PFSK-1 (cell line): ENCODE measurements around the gene PKDCC.

Experiments
- FOXP2 ChIP-seq: optimal IDR thresholded peaks from 2 replicates; pipeline ENCODE3; 2011; ENCODE audit warnings: borderline replicate concordance, control low read depth, inconsistent platforms; ENCODE audit not compliant: insufficient read depth; ENCODE audit errors: extremely low read length, extremely low read depth
- POLR2AphosphoS5 ChIP-seq: IDR thresholded peaks from 2 replicates; pipeline ENCODE4 v1.6.1; 2012; ENCODE audit warnings: low read depth, mild to moderate bottlenecking, control low read depth, low read length, moderate library complexity
- SIN3A ChIP-seq: IDR thresholded peaks from 2 replicates; pipeline ENCODE4 v1.6.1; 2012; ENCODE audit warnings: mild to moderate bottlenecking, low read length, moderate library complexity, borderline replicate concordance; ENCODE audit not compliant: insufficient read depth
- TAF1 ChIP-seq: IDR thresholded peaks from 2 replicates; pipeline ENCODE4 v1.6.1; 2012; ENCODE audit warnings: low read length, control low read depth, borderline replicate concordance; ENCODE audit not compliant: insufficient read depth
- TF ChIP-seq, protein P1 (sequence below), 2 experiments: IDR thresholded peaks; 2 replicates each; pipeline versions ENCODE4 v1.6.1 to v1.8.0; 2011 to 2012; ENCODE audit warnings: low read depth in 2 of 2, low read length in 2 of 2, control low read depth in 1 of 2, inconsistent platforms in 1 of 2, mild to moderate bottlenecking in 1 of 2, moderate library complexity in 1 of 2; ENCODE audit not compliant: insufficient read depth in 1 of 2

PKDCC gene

DNA sequence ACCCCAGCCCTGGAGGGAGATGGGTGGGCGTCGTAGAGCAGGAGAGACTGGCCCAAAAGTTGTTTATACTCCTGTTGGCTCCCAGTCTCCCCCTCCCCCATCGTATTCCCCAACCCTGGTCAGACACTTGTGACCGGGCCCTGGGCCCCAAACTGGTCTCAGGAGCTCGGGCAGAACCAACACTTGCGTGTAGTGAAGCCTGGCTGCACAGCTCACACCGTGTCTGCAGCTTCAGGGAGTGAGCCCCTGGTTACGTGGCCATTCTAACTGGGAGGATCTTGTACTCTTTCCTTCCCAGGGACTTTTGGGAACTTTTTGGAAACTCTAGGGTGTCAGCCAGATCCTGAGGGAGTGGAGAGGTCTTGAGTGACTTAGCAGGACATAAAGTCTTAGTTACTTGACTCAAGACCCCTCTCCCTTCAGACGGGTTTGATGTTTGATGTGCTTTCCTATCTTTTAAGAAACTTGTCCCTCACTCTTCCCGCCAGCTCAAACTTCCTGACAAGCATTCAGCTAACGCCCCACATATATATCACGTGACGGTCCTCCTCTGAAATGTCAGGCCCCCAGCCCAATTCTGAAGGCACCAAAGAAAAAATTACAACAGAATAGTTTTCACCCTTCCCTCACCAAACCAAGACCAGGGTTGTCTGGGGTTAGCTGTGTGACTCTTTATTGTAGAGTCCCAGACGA lies 2.3 kb downstream of the PKDCC start:
- TF ChIP-seq TAF1 (no peak), SIN3A (no peak), POLR2AphosphoS5 (no peak), FOXP2 (no peak)
- TF ChIP-seq, protein P1, sequence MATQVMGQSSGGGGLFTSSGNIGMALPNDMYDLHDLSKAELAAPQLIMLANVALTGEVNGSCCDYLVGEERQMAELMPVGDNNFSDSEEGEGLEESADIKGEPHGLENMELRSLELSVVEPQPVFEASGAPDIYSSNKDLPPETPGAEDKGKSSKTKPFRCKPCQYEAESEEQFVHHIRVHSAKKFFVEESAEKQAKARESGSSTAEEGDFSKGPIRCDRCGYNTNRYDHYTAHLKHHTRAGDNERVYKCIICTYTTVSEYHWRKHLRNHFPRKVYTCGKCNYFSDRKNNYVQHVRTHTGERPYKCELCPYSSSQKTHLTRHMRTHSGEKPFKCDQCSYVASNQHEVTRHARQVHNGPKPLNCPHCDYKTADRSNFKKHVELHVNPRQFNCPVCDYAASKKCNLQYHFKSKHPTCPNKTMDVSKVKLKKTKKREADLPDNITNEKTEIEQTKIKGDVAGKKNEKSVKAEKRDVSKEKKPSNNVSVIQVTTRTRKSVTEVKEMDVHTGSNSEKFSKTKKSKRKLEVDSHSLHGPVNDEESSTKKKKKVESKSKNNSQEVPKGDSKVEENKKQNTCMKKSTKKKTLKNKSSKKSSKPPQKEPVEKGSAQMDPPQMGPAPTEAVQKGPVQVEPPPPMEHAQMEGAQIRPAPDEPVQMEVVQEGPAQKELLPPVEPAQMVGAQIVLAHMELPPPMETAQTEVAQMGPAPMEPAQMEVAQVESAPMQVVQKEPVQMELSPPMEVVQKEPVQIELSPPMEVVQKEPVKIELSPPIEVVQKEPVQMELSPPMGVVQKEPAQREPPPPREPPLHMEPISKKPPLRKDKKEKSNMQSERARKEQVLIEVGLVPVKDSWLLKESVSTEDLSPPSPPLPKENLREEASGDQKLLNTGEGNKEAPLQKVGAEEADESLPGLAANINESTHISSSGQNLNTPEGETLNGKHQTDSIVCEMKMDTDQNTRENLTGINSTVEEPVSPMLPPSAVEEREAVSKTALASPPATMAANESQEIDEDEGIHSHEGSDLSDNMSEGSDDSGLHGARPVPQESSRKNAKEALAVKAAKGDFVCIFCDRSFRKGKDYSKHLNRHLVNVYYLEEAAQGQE (IDR thresholded peaks at IDR 0.05; ENCODE audit: insufficient read depth in 1 of 2, low read depth in 2 of 2, low read length in 2 of 2): no peak

DNA sequence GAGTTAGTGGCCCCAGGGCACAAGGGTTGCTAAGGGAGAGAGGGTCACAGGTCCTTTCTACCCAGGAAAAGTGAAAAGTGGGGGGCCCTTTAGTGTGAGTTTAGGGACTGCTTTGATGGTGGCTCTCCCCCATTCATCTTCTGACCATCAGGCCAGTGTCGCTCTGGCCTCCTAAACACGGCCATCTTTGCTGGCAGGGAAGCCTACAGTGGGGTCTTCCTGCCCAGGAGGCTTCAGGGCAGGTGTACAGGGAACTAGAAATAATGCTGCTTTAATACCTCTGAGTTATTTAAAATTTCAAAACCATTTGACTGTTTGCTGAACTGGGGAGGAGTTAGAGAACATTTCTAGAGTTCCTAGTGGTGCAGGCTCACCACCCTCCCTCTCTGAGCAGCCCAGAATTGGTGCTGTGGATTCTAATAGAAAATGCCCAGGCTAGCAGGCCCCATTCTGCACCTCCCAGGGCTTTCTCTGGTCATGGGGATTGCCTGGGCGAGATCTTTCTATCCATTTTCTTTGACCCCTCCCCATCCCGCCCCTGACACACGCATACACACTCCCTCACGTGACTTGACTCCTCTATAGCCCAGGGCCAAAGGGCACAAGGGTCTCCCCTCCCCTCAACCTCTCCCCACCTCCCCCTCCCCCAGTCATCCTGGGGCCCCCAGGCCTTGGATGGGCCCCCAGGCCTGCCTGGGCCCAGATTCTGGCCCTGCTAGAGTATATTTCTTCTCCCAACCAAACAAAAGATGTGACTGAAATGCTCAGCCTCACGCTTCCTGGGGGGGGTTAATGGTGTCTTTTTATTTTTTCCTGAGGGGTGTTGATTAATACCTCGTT lies 3.1 kb downstream of the PKDCC start:
- TF ChIP-seq SIN3A (no peak), POLR2AphosphoS5 (no peak), TAF1 (no peak), FOXP2 (no peak)
- TF ChIP-seq, protein P1 (IDR thresholded peaks at IDR 0.05; ENCODE audit: insufficient read depth in 1 of 2, low read depth in 2 of 2, low read length in 2 of 2): no peak

DNA sequence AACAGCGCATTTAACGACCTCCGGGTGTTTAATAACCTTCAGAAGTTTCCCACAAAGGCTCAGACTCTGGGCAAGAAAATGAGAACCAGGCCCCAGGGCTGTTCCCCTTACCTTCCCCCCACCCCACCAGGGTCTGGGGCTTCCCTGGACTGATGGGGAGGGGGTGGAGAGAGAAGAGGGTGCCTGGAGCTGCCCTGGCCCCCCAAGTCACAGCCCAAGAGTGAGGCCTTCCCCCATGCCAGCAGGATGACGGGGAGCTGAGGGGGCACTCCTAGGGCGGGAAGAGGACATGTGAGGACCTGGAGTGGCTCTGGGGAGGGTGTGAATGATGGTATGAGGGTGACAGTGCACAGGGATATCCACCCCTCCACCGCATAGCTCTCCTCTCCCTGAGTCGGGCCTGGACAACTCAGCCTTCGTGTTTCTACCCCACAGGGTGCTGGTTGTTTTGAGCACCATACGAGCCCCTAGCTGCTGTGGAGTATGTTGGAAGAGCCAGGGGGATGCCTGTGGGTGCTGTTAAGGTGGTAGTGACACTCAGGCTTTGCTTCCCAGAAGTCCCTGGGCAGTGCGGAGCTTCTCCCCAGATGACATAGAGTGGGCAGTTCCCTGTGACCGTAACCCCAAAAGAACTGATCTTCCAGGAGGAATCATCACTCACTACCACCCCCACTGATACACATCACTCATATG lies 3.9 kb downstream of the PKDCC start:
- no peak for TF ChIP-seq FOXP2
- TF ChIP-seq, protein P1 (IDR thresholded peaks at IDR 0.05; ENCODE audit: insufficient read depth in 1 of 2, low read depth in 2 of 2, low read length in 2 of 2): no peak
- no peak for TF ChIP-seq SIN3A
- no peak for TF ChIP-seq POLR2AphosphoS5
- no peak for TF ChIP-seq TAF1

DNA sequence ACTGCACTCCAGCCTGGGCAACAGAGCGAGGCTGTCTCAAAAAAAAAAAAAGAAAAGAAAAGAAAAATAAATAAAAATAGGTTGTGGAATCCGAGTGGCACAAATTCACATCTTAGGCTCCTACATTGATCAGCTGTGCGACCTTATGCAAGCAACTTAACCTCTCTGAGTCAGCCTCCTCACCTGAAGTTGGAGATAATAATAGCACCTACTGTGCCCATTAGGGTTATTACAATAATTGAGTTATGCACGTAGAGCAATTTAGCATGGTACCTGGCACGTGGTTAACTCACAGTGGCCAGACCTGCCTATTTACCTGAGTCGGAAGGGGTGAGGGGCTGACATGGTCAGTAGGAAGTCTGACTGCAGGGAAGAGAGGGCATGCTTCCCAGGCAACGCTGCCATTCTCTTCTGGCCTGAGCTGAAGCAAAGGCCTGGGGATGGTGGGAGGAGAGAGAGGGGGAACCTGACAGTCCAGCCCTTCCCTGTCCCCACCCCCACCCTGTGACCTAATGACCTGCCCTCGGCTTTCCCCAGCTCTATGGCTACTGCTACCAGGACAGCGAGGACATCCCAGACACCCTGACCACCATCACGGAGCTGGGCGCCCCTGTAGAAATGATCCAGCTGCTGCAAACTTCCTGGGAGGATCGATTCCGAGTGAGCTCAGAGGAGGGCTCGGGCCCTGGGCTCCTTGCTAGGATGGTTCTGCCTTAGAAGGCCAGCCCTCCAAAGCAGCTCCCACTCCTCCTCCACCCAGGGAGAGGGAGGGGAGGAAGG lies 5.1 kb downstream of the PKDCC start:
- TF ChIP-seq SIN3A: no peak
- TF ChIP-seq, protein P1 (IDR thresholded peaks at IDR 0.05; ENCODE audit: insufficient read depth in 1 of 2, low read depth in 2 of 2, low read length in 2 of 2): no peak
- TF ChIP-seq POLR2AphosphoS5: no peak
- no peak for TF ChIP-seq FOXP2
- no peak for TF ChIP-seq TAF1
